ENCODE measurements around the gene UCKL1.

Gene UCKL1

GRCh38 chr20:63952210-63952535, 4.0 kb downstream of the UCKL1 start:
- TF ChIP-seq CTCF (IDR thresholded peaks at IDR 0.05; ENCODE audit: control insufficient read depth, insufficient read depth, low read depth, low read length, missing control alignments) = no peak
- H3K4me3 ChIP-seq (ENCODE audit: control insufficient read depth, low read depth, low read length) = no peak overlapping the region
- no peak for DNase-seq (ENCODE audit: low read depth)

- no peak for DNase-seq (ENCODE audit: low read depth)
- TF ChIP-seq CTCF (IDR thresholded peaks at IDR 0.05; ENCODE audit: control insufficient read depth, insufficient read depth, low read depth, low read length, missing control alignments) = no peak
- no peak overlapping the region for H3K4me3 ChIP-seq (ENCODE audit: control insufficient read depth, low read depth, low read length)
These were observed 4.6 kb downstream of the UCKL1 start for GRCh38 chr20:63951398-63952209.

GRCh38 chr20:63950701-63951397, 5.4 kb downstream of the UCKL1 start:
- DNase-seq (ENCODE audit: low read depth) = no peak
- H3K4me3 ChIP-seq (ENCODE audit: control insufficient read depth, low read depth, low read length) = no peak overlapping the region
- TF ChIP-seq CTCF (IDR thresholded peaks at IDR 0.05; ENCODE audit: control insufficient read depth, insufficient read depth, low read depth, low read length, missing control alignments) = no peak

GRCh38 chr20:63947638-63948456, 8.4 kb downstream of the UCKL1 start:
- no peak for TF ChIP-seq CTCF (IDR thresholded peaks at IDR 0.05; ENCODE audit: control insufficient read depth, insufficient read depth, low read depth, low read length, missing control alignments)
- DNase-seq (ENCODE audit: low read depth) = no peak
- H3K4me3 ChIP-seq (ENCODE audit: control insufficient read depth, low read depth, low read length) = no peak overlapping the region

GRCh38 chr20:63946986-63947637, 9.1 kb downstream of the UCKL1 start:
- no peak overlapping the region for H3K4me3 ChIP-seq (ENCODE audit: control insufficient read depth, low read depth, low read length)
- no peak for TF ChIP-seq CTCF (IDR thresholded peaks at IDR 0.05; ENCODE audit: control insufficient read depth, insufficient read depth, low read depth, low read length, missing control alignments)
- DNase-seq (ENCODE audit: low read depth) = no peak
